ACHN (cell line): ENCODE results near the gene ENG.

Source experiments
- DNase-seq: peaks from one replicate; pipeline ENCODE4 v3.0.0-alpha.2; 2015
- in situ Hi-C: cut with HindIII; loops from 2 replicates; pipeline ENCODE4 v1.10.0; 2017; ENCODE audit warnings: low sequenced_read_pairs, low pct_ligation_motif_present, low pct_unique_long_range_greater_than_20kb

The ENG gene

DNA sequence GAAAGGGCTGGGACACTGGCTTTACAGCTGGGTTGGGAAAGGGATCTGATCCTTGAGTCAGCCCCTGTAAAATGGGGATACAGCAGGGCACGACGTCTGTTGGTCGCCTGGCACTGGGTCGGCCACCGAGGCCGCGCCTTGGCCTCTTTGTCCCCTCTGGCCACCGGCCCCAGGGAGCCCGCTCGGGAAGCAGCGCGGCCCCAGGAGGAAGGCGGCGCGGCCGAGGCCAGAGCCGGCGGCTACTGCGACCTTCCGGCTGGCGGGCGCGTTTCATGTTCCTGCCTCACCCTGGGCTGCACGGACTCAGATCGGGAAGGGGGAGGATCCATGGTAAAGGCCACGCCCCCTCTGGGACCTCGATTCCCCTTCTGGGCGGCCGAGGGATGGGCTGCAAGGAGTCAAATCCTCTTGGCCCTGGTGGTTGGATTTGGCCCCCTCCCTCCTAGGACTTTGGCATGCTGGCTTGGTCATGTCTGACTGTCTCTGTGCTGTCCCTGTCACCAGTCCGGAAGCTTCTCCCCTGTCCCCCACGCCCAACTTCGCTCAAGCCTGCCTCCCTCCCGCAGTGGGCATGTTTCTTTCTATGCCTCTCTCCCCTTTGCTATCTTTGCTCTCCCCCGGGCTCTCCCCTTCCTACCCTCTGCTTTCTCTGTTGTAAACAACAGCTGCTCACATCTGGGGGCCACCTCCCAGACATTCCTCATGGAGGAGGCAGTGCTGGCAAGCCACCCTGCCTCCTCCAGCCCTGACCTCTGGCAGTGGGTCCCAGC, 26.0 kb downstream of the ENG start:
- in situ Hi-C loops, result no loop called here
- DNase-seq, result peak; percentile 70

DNA sequence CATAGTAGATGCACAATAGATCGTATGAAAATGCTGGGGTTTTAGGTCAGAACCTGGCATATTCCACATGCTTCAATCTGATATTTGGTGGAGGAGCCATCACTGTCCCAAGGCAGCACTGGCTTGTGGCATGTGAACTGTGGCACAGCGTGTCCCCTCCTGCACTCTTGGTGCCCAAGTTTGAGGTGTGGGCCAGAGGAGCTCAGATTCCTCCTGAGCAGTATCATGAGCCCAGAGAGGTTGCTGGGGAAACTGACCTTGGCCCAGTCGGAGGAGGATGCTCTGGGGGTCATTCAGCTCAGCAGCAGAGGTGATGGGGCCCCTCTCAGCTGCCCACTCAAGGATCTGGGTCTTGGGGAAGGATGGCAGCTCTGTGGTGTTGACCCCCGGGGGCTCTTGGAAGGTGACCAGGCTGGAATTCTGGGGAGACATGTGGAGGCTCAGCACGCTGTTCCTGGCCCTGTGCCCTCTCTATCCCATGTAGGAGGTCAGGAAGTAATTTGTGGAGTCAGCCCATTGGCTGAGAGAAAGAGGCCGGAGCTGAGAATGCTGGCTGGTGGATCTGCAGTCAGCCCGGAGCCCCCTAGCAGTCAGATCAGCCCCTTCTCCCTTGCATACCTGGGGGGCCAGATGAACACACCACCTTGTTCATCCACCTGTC, 28.1 kb downstream of the ENG start:
- DNase-seq, result no peak
- in situ Hi-C loops, result no loop called here

DNA sequence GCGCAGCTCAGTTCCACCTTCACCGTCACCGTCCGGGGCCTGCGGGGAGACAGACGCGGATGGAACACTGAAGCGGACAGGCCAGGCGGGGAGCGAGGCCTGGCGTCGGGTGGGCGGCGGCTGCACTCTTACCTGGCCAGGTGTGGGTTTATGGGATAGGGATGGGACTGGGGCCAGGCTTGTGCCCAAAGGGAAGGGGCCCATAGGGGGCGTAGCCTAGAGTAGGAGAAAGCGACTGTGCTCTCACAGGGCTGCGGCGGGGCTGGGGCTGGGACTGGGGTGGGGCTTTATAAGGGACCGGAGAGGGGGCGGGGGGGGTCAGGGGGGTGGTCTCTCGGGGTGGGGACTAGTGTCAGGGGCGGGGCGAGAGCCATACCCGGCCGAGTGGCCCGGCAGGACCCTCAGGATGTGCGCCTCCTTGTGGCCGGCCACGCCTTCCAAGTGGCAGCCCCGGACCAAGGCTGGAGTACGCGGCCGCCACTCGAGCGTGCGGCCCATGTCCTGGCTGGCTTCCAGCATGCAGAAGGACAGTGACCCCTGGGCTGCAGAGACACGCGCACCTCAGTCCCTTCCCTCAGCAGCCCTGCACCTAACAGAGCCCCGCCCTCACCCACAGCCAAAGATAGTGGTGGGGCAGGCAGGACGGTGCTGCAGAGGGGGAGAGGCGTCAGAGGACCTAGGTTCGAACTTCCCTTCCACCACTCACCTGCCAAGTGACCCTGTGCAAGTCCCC, 29.0 kb downstream of the ENG start:
- in situ Hi-C loops, result no loop called here
- DNase-seq, result peak; percentile 41

DNA sequence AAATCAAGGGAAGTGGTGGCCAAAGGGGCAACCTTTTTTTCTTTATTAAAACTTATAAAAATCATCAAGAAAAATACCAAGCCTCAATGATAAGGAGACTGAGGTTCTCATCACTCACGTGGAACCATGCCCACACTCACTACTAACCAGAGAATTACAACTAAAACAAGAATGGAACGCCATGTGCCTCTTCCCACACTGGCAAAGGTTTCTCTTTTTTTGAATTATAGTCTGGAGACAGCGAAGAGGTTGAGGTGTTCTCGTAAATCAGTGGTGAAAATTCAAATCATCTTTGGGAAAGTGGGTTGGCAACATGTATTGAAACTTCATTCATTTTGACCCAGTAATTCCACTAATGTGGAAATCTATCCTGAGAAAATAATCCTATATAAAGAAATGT, 32.4 kb downstream of the ENG start:
- in situ Hi-C loops, result no loop called here
- DNase-seq, result no peak

DNA sequence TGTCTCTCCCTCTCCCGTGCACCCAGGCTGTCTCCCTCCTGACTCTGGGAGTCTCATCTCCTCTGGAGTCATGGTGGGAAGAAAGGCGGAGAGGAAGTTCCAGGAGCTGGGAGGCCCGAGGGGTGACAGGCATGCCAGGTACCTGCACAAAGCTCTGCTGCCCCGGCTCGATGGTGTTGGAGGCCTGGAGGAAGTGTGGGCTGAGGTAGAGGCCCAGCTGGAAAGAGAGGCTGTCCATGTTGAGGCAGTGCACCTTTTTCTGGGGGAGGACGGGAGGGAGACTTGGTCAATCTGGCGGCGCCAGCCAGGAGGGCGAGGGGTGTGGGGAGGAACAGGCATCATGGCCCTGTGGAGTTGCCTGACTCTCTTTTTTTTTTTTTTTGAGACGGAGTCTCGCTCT, 35.9 kb downstream of the ENG start:
- in situ Hi-C loops, result no loop called here
- DNase-seq, result no peak

DNA sequence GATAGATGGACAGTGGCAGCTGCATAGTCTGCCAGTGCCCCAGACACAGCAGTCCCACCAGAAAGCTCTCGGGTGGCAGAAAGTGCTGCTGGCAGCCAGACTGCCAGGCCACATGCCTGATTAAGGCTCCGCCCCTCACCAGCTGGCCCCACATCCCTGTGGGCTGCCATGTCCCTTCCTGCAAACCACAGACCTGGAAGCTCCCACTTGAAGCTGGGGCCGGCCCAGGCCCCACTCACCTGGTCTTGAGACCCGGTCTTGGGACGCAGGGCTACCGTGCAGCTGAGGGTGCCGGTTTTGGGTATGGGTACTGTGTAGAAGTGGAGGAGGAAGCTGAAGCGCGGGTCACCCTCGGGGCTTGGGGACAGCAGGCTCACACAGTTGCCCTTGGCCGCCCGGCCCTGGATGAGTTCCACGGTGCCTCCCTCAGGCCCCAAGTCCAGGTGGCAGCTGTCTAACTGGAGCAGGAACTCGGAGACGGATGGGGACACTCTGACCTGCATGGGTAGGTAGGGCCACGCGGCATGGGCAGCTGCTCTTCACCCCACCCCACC, 36.5 kb downstream of the ENG start:
- in situ Hi-C loops, result no loop called here
- no peak for DNase-seq

DNA sequence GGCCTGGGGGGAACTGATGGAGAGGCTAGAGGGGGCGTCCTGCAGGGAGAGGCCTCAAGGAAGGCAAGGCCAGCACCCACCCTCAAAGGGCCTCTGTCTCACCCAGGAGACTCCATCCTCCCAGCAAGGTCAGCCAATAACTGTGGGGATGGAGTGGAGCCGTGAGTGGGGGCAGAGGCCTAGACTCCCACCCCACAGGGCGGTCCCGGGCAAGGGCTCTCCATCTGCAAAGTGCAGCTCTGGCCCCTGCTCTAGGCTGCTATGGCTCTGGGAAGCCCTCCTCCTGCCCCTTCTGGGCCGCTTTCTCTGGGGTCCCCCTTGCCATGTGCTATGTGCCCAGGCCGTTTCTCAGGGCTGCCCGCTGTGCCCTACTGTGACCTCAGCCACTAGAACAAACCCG, 37.7 kb downstream of the ENG start:
- DNase-seq, result no peak
- in situ Hi-C loops, result no loop called here

DNA sequence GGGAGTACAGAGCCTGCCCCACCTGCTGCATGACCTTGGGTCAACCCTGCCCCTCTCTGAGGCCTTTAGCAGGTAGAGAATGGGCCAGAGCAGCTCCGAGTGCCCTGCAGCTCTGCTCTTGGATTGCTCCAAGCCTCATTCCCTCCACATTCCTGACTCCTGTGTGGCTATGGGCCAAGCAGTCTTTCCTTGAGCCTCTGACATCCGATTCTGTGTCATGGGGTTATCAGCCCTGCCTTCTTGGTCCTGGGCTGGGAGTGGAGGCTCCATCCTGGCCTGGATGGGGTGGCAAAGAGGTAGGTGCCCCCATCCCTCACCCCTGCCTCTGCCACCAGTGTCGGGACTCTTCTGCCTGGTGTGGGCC, 38.1 kb downstream of the ENG start:
- DNase-seq, result no peak
- in situ Hi-C loops, result no loop called here

DNA sequence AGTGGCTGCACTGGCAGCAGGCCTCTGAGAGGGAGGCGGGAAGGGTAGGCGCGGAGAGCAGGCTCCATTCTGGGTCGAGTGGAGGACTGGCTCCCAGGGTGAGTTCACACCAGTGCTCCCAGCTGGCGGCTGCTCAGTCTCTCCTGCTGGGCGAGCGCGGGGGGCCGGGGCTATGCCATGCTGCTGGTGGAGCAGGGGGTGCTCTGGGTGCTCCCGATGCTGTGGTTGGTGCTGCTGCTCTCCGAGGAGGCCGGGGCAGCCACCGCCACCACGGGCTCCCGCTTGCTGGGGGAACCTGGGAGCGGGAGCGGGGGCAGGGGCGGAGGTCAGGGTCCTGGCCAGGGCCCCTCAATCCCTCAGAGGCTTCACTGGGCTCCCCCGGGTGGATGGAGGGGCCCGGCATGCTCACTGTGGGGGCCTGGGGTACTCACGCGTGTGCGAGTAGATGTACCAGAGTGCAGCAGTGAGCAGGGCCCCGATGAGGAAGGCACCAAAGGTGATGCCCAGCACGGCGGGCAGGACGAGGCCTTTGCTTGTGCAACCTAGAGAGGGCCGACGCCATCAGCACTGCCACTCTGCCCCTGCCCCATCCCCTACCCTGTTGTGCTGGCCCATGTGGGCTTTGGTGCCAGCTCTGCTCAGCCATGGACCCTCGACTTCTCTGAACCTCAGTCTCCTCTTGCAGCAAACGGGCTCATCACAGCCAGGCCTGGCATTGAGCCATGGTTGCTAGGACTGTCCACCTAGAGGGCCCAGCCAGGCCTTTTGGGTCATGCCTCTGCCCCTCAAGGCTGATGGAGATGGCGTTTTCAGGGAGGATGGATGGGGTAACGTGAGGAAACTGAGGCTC, 38.7 kb downstream of the ENG start:
- in situ Hi-C loops, result no loop called here
- no peak for DNase-seq

DNA sequence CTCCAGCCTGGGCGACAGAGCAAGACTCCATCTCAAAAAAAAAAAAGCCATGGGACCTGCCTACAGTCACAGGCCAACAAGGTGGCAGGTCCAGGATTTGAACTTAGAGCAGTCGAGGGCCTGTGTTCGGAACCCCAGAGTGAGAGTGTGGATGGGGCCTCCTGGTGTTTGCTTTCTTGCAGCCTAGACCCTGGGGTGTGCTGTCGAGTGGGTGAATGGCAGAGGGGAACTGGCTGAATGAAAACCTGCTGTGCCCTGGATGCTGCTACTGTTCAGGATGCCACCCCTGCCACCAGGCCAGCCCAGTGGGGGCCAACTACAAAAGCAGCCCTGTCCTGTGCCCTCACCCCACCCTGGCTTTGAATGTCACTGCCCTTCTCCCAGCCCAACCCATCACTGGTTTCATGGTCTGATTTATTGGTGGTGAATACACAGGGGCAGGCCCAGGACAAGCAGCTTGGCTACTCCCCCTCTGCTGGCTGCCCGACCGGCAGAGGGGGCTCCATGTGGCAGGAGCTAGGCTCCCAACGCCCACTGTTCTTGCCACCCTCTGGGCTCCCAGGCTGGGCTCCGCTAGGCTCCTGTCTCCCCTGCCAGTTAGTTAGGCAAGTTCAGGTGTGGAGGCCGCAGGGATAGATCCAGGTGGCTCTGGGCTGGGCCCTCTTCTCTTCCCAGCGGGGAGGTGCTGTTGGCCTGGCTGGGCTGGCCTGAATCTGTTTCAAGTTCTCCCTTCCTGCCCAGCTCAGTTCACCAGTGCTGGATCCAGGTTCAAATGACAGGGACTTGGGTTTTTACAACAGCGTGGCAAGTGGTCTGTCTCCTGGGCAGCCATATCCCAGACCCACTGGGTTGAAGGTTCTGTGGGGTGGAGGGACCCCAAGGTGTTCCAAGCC, 39.6 kb downstream of the ENG start:
- in situ Hi-C loops, result no loop called here

DNA sequence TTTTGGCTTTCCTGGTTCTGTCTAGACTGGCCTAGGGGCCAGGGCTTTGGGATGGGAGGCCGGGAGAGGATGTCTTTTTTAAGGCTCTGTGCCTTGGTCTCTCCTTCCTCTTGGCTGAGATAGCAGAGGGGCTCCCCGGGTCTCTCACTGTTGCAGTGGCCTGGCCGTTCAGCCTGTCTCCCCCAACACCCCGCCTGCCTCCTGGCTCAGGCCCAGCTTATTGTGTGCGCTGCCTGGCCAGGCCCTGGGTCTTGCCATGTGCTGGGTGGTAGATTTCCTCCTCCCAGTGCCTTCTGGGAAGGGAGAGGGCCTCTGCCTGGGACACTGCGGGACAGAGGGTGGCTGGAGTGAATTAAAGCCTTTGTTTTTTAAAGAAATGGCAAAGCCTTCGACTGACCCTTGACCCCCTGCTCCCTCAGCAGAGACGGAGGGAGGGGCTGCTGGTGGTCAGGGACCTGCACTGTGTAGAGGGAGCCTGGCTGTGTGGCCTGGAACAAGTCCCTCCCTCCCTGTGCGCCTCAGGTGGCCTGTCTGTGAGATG, 40.7 kb downstream of the ENG start:
- in situ Hi-C loops, result no loop called here
- no peak for DNase-seq

More for the DNA sequence above, 39.6 kb downstream of the ENG start:
- DNase-seq, result no peak

DNA sequence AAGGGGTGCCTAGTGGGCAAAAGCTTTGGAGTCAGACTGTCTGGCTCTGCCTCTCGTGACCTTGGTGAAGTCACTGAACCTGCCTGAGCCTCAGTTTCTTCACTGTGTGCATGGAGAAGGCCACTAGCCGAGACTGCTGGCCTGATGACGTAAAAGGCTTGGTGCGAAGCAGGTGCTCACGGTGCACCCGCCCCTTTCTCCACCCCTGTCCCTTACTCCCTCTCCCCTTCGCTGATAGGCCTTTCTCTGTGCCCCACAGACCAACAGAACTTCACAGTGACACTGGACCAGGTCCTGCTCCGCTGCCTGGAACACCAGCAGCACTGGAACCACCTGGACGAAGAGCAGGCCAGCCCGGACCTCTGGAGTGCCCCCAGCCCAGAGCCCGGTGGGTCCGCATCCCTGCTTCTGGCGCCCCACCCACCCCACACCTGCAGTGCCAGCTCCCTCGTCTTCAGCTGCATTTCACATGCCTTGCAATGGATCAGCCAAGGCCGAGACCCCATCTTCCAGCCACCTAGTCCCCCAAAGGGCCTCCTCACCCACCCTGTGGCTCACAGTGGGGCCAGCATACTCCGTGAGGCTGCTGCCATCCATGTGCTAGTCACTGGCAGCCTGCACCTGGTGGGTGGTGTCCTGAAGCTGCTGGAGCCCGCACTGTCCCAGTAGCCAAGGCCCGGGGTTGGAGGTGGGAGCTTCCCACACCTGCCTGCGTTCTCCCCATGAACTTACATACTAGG, 41.4 kb downstream of the ENG start:
- in situ Hi-C loops, result no loop called here
- DNase-seq, result no peak

DNA sequence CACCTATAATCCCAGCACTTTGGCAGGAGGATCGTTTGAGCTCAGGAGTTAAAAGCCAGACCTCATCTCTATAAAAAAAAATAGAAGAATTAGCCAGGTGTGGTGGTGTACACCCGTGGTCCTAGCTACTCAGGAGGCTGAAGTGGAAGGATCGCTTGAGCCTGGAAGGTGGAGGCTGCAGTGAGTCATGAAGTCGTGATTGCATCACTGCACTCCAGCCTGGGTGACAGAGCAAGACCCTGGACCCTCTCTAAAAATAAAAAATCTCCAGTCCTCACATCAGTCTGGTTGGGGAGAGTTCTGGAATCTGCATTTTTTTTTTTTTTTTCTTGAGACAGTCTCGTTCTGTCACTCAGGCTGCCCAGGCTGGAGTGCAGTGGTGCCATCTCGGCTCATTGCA, 42.4 kb downstream of the ENG start:
- in situ Hi-C loops, result no loop called here
- no peak for DNase-seq

DNA sequence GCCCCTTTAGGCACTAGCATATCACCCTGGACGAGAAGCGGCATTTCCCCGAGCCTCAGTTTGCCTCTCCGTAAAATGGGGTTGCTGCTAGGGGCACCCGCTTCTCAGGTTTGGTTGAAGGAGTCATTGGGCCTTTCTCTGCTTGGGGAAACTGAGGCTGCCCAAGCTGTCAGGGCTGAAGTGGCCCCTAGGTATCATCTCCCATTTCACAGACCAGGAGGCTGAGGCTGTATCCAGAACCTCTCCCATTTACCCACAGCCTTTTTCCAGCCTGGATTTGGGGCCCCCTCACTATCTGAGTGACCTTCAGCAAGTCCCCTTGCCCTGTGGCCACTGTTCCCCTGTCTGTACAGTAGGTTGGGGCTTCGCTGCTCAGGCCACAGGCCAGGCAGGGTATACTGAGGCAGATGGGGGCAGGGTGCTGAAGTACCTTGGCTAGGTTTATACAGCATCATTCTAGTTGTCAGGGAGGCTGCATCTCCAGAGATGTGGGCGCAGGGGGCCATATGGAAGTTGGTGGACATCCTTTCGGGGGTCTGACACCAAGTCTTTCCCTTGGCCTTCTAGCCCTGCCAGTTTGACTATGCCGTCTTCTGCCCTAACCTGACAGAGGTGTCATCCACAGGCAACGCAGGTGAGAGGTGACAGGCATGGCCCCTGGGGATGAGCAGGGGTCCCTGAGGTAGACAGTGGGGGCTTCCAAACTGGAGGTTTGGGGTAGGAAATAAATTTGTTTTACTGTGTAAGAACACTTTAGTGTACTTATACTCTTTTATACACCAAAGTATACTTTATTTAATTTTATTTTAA, 43.9 kb downstream of the ENG start:
- no peak for DNase-seq
- in situ Hi-C loops, result no loop called here

DNA sequence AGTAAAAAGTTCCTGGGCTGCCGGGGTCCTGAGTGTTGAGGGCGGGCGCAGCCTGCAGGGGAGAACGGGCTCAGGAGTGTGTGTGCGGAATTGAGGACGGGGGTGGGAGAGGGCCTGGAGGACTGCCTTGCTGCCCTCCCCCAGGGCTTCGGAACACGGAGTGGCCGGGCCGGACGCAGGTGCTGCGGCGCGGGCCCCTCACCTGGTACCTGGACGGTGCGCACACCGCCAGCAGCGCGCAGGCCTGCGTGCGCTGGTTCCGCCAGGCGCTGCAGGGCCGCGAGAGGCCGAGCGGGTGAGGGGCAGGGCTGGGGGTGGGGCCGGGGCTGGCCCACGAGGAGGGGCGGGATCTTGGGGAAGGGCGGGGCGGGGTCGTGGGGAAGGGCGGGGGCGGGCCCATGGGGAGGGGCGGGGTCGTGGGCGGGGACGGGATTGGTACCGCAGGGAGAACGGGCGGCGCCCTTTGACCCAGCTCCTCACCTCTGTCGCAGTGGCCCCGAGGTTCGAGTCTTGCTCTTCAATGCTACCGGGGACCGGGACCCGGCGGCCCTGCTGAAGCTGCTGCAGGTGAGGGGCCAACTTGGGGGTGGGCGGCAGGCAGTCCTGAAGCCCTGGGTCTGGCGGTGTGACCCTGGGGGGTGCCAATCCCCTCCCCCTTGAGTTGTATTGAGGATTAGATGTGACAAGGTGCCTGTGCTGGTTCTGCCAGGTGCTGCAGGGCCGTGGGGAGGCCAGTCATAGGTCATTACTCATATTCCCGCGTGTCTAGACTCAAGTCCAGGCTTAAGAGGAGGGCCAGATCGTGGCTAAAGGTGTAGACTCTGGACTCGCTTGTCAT, 44.7 kb downstream of the ENG start:
- no peak for DNase-seq
- in situ Hi-C loops, result no loop called here
